Measurements from ENCODE around the gene SEC16A.

Gene SEC16A

DNA sequence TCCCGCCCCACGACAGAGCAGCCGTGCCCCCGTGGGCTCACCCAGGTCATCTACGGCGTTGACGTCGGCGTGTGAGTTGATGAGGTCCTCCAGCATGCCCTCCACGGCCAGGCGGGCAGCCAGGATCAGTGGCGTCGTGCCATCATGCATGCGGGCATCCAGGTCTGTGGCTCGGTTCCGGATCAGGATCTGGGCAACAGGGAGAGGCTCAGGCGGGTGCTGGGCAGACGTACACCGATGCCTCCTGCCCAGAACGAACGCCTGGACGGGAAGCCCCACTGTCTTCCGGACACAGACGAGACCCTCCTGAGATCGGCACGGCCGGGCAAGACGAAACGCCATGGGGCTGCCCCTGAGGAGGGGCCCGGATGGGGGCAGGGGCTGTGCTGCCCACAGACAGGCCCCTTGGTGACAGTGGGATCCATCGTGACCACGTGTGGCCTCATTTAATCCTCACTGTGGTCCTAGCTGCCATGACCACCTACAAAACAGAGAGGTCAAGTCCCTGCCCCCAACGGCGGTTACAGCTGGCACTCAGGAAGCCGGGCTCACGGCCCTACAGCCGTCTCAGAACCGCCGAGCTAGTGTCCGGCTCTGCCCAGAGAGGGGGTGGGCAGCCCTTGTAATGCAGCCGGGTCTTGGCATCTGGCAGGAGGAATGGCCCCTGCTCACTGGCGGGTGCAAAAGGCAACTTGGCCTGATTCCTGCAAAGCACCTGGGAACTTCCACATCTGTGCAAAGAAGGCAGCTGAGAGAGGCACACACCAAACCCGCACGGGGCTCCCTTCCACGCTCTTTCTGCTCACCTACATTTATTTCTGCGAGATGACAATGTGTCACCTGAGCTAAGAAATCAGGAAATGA is 16.5 kb upstream of the SEC16A start:
- no peak for DNase-seq (ENCODE audit: low spot score)
- TF ChIP-seq, protein P1, sequence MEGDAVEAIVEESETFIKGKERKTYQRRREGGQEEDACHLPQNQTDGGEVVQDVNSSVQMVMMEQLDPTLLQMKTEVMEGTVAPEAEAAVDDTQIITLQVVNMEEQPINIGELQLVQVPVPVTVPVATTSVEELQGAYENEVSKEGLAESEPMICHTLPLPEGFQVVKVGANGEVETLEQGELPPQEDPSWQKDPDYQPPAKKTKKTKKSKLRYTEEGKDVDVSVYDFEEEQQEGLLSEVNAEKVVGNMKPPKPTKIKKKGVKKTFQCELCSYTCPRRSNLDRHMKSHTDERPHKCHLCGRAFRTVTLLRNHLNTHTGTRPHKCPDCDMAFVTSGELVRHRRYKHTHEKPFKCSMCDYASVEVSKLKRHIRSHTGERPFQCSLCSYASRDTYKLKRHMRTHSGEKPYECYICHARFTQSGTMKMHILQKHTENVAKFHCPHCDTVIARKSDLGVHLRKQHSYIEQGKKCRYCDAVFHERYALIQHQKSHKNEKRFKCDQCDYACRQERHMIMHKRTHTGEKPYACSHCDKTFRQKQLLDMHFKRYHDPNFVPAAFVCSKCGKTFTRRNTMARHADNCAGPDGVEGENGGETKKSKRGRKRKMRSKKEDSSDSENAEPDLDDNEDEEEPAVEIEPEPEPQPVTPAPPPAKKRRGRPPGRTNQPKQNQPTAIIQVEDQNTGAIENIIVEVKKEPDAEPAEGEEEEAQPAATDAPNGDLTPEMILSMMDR (IDR thresholded peaks at IDR 0.05; ENCODE audit: borderline replicate concordance, control extremely low read depth, extremely low read depth, insufficient read depth, missing control alignments) = no peak
- in situ Hi-C loops (cut with MboI; ENCODE audit: low sequenced_read_pairs, unreplicated experiment) = no loop called here

DNA sequence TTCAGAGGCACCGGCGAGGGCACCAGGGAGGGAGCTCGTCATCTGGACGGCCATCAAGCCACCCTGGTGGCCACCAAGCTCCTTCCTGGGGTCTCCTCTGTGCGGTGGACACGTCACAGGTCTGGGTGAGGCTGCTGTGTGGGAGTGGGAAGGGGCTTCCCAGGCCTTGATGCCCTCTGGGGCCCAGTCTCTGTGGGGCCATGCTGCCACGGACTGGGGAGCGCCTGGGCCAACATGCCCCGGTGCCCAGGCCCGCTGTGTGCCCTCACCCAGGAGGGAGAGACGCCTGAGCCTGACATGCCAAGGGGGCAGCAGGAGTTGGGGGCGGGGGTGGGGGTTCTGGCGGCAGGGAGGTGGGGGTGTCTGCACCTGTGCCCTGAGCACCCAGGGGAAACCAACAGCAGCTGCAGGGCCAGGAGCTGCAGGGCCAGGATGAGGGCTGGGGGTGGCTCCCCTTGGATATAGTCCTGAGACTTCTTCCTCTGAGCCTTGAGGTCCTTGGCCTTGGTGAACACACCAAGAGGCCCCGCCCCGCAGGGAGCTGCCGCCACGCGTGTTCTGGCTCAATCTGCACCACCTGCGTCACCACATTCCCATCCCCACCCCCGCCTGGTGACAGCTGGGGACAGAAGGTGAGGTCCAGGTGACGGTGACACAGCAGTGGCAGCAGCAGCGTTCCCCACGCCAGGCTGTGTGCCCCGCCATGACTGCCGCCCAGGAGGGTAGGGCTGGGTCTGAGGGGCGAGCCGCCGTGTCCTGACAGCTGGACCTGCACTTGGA is 15.3 kb upstream of the SEC16A start:
- in situ Hi-C loops (cut with MboI; ENCODE audit: low sequenced_read_pairs, unreplicated experiment) = no loop called here
- TF ChIP-seq, protein P1 (IDR thresholded peaks at IDR 0.05; ENCODE audit: borderline replicate concordance, control extremely low read depth, extremely low read depth, insufficient read depth, missing control alignments) = no peak
- no peak for DNase-seq (ENCODE audit: low spot score)

DNA sequence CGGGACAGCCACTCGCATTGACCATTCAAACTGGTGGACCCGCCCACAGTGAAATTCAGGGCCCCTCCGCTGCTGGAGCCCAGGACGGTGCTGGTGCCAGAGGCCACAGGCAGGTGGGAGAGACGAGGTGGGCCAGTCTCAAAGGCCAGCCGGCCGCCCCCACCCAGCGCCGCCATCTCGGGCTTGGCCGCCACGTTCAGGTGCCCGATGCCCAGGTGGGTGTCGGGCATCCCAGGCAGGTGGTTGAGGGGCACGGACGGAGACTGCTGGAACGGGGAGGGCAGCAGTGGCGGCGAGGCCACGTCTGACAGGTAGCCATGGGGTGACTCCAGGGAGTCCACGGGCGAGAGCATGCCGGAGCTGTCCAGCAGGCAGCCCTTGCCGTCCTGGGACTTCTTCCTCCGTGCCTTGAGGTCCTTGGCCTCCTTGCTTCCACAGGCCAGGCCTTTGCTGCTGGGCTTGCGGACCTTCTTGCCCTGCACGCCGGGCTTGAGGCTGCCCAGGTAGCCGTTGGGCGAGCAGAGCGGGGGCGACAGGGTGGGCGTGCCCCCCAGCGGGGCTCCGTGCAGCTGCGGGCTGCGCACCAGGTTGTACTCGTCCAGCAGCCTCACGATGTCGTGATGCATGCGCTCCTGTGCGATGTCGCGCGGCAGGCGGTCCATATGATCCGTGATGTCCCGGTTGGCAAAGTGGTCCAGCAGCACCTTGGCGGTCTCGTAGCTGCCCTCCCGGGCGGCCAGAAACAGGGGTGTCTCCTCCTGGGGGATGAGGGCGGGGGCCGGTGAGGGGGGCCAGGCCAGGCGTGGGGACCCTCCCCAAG is 14.2 kb upstream of the SEC16A start:
- TF ChIP-seq, protein P1 (IDR thresholded peaks at IDR 0.05; ENCODE audit: borderline replicate concordance, control extremely low read depth, extremely low read depth, insufficient read depth, missing control alignments) = no peak
- in situ Hi-C loops (cut with MboI; ENCODE audit: low sequenced_read_pairs, unreplicated experiment) = no loop called here
- no peak for DNase-seq (ENCODE audit: low spot score)

DNA sequence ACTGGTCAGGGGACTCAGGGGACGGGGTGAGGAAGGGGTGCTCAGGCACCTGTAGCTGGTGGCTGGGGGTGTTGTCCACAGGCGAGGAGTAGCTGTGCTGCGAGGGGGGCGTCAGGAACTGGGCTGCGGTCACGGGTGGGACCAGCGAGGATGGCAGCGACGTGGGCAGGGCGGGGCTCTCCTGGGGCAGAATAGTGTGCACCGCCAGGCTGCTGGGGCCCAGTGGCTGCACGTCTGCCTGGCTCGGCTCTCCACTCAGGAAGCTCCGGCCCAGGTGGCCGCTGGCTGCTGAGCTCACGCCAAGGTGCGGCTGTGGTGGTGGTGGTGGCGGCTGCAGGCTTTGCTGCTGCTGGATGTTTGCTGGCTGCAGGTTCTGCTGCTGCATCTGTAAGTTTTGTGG is 13.3 kb upstream of the SEC16A start:
- in situ Hi-C loops (cut with MboI; ENCODE audit: low sequenced_read_pairs, unreplicated experiment) = no loop called here
- TF ChIP-seq, protein P1 (IDR thresholded peaks at IDR 0.05; ENCODE audit: borderline replicate concordance, control extremely low read depth, extremely low read depth, insufficient read depth, missing control alignments) = no peak
- no peak for DNase-seq (ENCODE audit: low spot score)

DNA sequence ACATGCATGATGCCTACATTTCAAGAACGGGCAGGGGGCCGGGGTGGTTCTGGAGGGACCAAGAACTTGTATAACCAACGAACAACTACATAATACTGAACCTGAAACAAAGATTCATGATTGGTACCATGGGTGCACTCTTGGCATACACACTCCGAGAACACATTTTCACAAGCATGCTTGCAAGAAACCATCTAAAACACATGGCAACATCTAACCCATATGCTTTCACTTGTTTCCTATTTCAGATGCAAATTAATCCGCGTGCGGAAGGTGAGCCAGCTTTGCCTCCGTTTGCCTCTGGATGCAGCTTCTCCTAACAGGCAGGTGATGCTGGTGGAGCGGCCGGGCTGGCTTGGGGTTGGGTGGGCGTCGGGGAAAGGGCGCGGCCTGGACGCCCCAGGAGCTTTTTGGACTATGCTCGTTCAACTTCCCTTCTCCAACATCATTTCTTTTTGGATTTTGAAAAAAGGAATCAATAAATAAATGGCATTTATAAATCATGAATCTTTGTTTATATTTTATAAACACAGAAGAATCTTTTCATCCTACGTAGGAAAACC is 12.5 kb upstream of the SEC16A start:
- DNase-seq (ENCODE audit: low spot score) = no peak
- in situ Hi-C loops (cut with MboI; ENCODE audit: low sequenced_read_pairs, unreplicated experiment) = no loop called here
- TF ChIP-seq, protein P1 (IDR thresholded peaks at IDR 0.05; ENCODE audit: borderline replicate concordance, control extremely low read depth, extremely low read depth, insufficient read depth, missing control alignments) = no peak

Data from GM13976 (cell line).